Thyroid gland (tissue), 4 donors: ENCODE data around the gene GPAM.

Experiments
- POLR2A ChIP-seq, 2 donors: fragments of 450-650 bp; IDR thresholded peaks; one replicate each; pipeline ENCODE4 v1.6.1; 2017; ENCODE audit warnings: antibody characterized with exemption in 2 of 2, mild to moderate bottlenecking in 2 of 2, moderate library complexity in 1 of 2
- TF ChIP-seq, protein P1 (sequence below), 6 experiments: fragments of 200-600 bp in 3 of 6; fragments of 450-650 bp in 3 of 6; sonication (generic) in 3 of 6; IDR thresholded peaks; one replicate each; pipeline ENCODE4 v1.5.1; 2016 to 2019; ENCODE audit warnings: antibody characterized with exemption in 6 of 6, mild to moderate bottlenecking in 2 of 6, inconsistent platforms in 1 of 6, moderate library complexity in 1 of 6

DNA sequence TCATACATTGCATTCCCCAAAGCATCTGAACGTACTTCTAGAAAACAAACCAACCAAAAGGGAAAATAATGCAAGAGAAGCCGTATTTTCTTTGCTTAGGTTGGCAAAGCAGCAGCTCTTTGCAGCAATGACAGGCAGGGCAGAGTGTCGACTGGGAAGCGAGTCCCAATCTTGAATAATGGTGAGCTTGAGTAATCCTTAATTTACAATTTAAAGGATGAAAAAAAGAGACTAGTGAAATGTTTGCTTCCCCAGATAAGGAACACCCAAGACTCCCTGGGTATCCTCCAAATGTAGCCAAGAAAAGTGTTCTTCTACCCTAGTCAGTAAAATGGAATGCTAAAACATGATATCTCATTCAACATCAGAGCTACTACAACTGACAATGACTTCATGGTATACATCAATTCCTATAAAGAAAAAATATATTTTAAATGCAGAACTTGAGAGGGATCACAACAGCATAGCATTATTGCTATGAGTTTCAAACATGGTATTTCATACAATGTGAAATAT, 32.0 kb downstream of the GPAM start:
- TF ChIP-seq, protein P1, sequence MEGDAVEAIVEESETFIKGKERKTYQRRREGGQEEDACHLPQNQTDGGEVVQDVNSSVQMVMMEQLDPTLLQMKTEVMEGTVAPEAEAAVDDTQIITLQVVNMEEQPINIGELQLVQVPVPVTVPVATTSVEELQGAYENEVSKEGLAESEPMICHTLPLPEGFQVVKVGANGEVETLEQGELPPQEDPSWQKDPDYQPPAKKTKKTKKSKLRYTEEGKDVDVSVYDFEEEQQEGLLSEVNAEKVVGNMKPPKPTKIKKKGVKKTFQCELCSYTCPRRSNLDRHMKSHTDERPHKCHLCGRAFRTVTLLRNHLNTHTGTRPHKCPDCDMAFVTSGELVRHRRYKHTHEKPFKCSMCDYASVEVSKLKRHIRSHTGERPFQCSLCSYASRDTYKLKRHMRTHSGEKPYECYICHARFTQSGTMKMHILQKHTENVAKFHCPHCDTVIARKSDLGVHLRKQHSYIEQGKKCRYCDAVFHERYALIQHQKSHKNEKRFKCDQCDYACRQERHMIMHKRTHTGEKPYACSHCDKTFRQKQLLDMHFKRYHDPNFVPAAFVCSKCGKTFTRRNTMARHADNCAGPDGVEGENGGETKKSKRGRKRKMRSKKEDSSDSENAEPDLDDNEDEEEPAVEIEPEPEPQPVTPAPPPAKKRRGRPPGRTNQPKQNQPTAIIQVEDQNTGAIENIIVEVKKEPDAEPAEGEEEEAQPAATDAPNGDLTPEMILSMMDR (IDR thresholded peaks at IDR 0.05), result no peak
- no peak for TF ChIP-seq POLR2A (IDR thresholded peaks at IDR 0.05)
